Spleen (tissue), 11 donors: ENCODE results near the gene CTSD. TPM values are rescaled to one million over a fixed set of nuclear protein-coding genes. Genes with fewer than 3 reads are reported as not detected.

Experiments
- DNase-seq: peaks from one replicate; pipeline ENCODE4 v3.0.0-alpha.2; 2020
- H3K27ac ChIP-seq, 8 donors: fragments of 200-600 bp; sonication (generic) in 7 of 8; 1 replicate in 4 of 8; 2 replicates in 4 of 8; pipeline versions ENCODE4 v1.5.0 to v1.8.0; 2016 to 2021; ENCODE audit warnings: inconsistent platforms in 4 of 8, mild to moderate bottlenecking in 4 of 8, moderate library complexity in 1 of 8
- H3K27me3 ChIP-seq, 7 donors: fragments of 200-600 bp; sonication (generic) in 6 of 7; replicated peaks in 1 of 7; 1 replicate in 4 of 7; 2 replicates in 3 of 7; pipeline versions ENCODE4 v1.5.0 to v1.8.0; 2016 to 2021; ENCODE audit warnings: inconsistent platforms in 3 of 7, mild to moderate bottlenecking in 1 of 7
- H3K36me3 ChIP-seq, 6 donors: fragments of 200-600 bp; sonication (generic) in 5 of 6; 1 replicate in 4 of 6; 2 replicates in 2 of 6; pipeline versions ENCODE4 v1.5.0 to v1.8.0; 2016 to 2021; ENCODE audit warnings: inconsistent platforms in 2 of 6
- H3K4me1 ChIP-seq, 6 donors: fragments of 200-600 bp; sonication (generic) in 5 of 6; 1 replicate in 3 of 6; 2 replicates in 3 of 6; pipeline versions ENCODE4 v1.5.0 to v1.8.0; 2016 to 2021; ENCODE audit warnings: inconsistent platforms in 3 of 6
- H3K4me3 ChIP-seq, 8 donors: fragments of 200-600 bp; sonication (generic) in 7 of 8; 1 replicate in 4 of 8; 2 replicates in 4 of 8; pipeline versions ENCODE4 v1.5.0 to v1.8.0; 2016 to 2021; ENCODE audit warnings: inconsistent platforms in 4 of 8, mild to moderate bottlenecking in 4 of 8, moderate library complexity in 2 of 8
- H3K9me3 ChIP-seq, 8 donors: fragments of 200-600 bp; sonication (generic) in 7 of 8; 1 replicate in 4 of 8; 2 replicates in 4 of 8; pipeline versions ENCODE4 v1.5.0 to v1.8.0; 2016 to 2021; ENCODE audit warnings: inconsistent platforms in 4 of 8
- POLR2A ChIP-seq, 3 donors: fragments of 450-650 bp; IDR thresholded peaks; one replicate each; pipeline ENCODE4 v1.5.1; 2017; ENCODE audit warnings: antibody characterized with exemption in 3 of 3, mild to moderate bottlenecking in 1 of 3
- POLR2AphosphoS5 ChIP-seq, 3 donors: sonication (generic); formaldehyde crosslinking; IDR thresholded peaks; one replicate each; pipeline ENCODE4 v1.5.1; 2017; ENCODE audit warnings: antibody characterized with exemption in 3 of 3
- WGBS, 5 donors: extraction: QIAGEN DNeasy Blood & Tissue Kit in 3 of 5; methylation state at CpG; one replicate each; pipeline versions ENCODE4 v1.1.5 to v1.1.7; 2013 to 2018; 5-methylcytosine and 5-hydroxymethylcytosine counted together
- intact Hi-C: fragments of 100-400 bp; cut with DNase I; formaldehyde crosslinking; loops from one replicate; pipeline ENCODE4 v1.15.0; 2023; ENCODE audit warnings: low total_unique reads
- polyA plus RNA-seq, 3 donors: library from polyadenylated mRNA; stranded (reverse); fragments of 200-250 nt; gene quantifications; one replicate each; pipeline ENCODE4 v1.2.1, GENCODE V29; 2013
- total RNA-seq, 7 donors: library from RNA; depleted of rRNA in 3 of 7; stranded (reverse); fragments of >200 nt in 3 of 7; fragmentation: NEBNext Ultra II Directional in 4 of 7; extraction: Animal tissue kit (Norgen Biotek cat#: 25700) in 4 of 7; gene quantifications; one replicate each; pipeline versions ENCODE4 v1.1.0 to v1.2.1, GENCODE V29; 2016 to 2021
- TF ChIP-seq, protein P1 (sequence below), 11 experiments: fragments of 200-600 bp in 7 of 11; fragments of 450-650 bp in 4 of 11; sonication (generic) in 4 of 11; IDR thresholded peaks in 8 of 11; conservative IDR thresholded peaks in 3 of 11; 1 replicate in 7 of 11; 2 replicates in 4 of 11; pipeline versions ENCODE4 v1.4.0 to v1.8.0; 2016 to 2021; ENCODE audit warnings: antibody characterized with exemption in 11 of 11, inconsistent platforms in 4 of 11, mild to moderate bottlenecking in 1 of 11
- donor health status: healthy with polysubstance abuse.
- donor health status: DM: no; HTN: no; CAD: no; lungs with moderate emphysema.
- donor health status: DM: no; HTN: no; CAD: no.
- donor health status: Bipolar disorder and iron deficiency.
- donor health status: healthy.
- donor health status: DM: no; HTN: no; CAD: no.
- donor health status: DM: yes; HTN: yes; CAD: no.

The CTSD gene
- total and polyA plus RNA-seq, 10 donors = 289 to 1,234 (median 736) TPM

GRCh38 chr11:1755692-1756561, 7.8 kb downstream of the CTSD start:
- Histone ChIP-seq H3K4me3 (peak overlapping the region in 1 of 8 donors; percentile 99), H3K27me3 (peaks cover 0 to 3% (median 0%) of the 10 kb centered on the region in 7 donors), H3K9me3 (no peaks in the 10 kb centered on the region), H3K36me3 (peaks cover 5 to 100% (median 53%) of the 10 kb centered on the region in 6 donors), H3K4me1 (peaks cover 81 to 100% (median 96%) of the 10 kb centered on the region in 6 donors), H3K27ac (peak overlapping the region in 7 of 8 donors; percentile 93 to 99 (median 95))
- 53 to 60% (median 58%) methylated on average over 14 to 16 of the region's 16 CpGs for WGBS, 5 donors
- peak; percentile 13 to 66 (median 41) for TF ChIP-seq POLR2AphosphoS5 (IDR thresholded peaks at IDR 0.05)
- TF ChIP-seq, protein P1, sequence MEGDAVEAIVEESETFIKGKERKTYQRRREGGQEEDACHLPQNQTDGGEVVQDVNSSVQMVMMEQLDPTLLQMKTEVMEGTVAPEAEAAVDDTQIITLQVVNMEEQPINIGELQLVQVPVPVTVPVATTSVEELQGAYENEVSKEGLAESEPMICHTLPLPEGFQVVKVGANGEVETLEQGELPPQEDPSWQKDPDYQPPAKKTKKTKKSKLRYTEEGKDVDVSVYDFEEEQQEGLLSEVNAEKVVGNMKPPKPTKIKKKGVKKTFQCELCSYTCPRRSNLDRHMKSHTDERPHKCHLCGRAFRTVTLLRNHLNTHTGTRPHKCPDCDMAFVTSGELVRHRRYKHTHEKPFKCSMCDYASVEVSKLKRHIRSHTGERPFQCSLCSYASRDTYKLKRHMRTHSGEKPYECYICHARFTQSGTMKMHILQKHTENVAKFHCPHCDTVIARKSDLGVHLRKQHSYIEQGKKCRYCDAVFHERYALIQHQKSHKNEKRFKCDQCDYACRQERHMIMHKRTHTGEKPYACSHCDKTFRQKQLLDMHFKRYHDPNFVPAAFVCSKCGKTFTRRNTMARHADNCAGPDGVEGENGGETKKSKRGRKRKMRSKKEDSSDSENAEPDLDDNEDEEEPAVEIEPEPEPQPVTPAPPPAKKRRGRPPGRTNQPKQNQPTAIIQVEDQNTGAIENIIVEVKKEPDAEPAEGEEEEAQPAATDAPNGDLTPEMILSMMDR (IDR thresholded peaks at IDR 0.05 in 8 of 11, conservative IDR thresholded peaks at IDR 0.05 in 3 of 11) = no peak
- DNase-seq = peak; percentile 82
- intact Hi-C loops = no loop called here

DNA sequence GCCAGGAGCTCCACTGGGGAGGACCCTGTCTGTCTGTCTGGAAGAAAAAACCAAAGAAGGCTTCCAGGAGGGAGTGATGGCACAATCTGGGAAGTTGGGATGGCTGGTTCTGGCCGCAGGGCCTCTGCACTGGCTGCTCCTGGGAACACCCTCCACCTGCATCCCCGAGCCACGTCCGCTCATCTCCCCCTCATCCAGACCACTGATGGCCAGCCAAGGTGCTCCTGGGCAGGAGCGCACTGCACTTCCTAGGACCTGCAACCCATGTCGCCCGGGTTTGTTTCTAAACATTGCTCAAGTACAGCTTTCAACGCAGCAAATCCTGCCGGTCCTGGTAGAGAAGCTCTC, 8.4 kb downstream of the CTSD start:
- Histone ChIP-seq H3K27me3 (peaks cover 0 to 9% (median 0%) of the 10 kb centered on the region in 7 donors), H3K9me3 (no peaks in the 10 kb centered on the region), H3K4me1 (peaks cover 77 to 100% (median 95%) of the 10 kb centered on the region in 6 donors), H3K27ac (peak overlapping the region in 6 of 8 donors; percentile 27 to 99 (median 95)), H3K36me3 (peaks cover 5 to 94% (median 48%) of the 10 kb centered on the region in 6 donors), H3K4me3 (peak overlapping the region in 1 of 8 donors; percentile 99)
- TF ChIP-seq POLR2A (IDR thresholded peaks at IDR 0.05) (no peak), POLR2AphosphoS5 (IDR thresholded peaks at IDR 0.05) (no peak)
- TF ChIP-seq, protein P1 (IDR thresholded peaks at IDR 0.05 in 8 of 11, conservative IDR thresholded peaks at IDR 0.05 in 3 of 11) = no peak
- WGBS, 5 donors = 56 to 78% (median 73%) methylated on average over 9 of the region's 9 CpGs
- peak; percentile 74 for DNase-seq
- intact Hi-C loops = no loop called here

- Histone ChIP-seq H3K4me3 (no peak overlapping the region), H3K36me3 (peaks cover 5 to 86% (median 48%) of the 10 kb centered on the region in 6 donors), H3K27me3 (peaks cover 0 to 17% (median 0%) of the 10 kb centered on the region in 7 donors), H3K4me1 (peaks cover 70 to 100% (median 93%) of the 10 kb centered on the region in 6 donors), H3K27ac (peak overlapping the region in 5 of 8 donors; percentile 94 to 99 (median 96)), H3K9me3 (no peaks in the 10 kb centered on the region)
- WGBS, 5 donors = 80 to 90% (median 89%) methylated on average over 5 to 8 of the region's 8 CpGs
- peak; percentile 76 for DNase-seq
- intact Hi-C loops = no loop called here
- TF ChIP-seq POLR2A (IDR thresholded peaks at IDR 0.05) (no peak), POLR2AphosphoS5 (IDR thresholded peaks at IDR 0.05) (peak in 1 of 3 donors; percentile 29)
- TF ChIP-seq, protein P1 (IDR thresholded peaks at IDR 0.05 in 8 of 11, conservative IDR thresholded peaks at IDR 0.05 in 3 of 11) = no peak
Observed at GRCh38 chr11:1754376-1755150, 9.2 kb downstream of the CTSD start.
